SK-N-MC (cell line): ENCODE data around the gene AHDC1.

ENCODE experiments used
- EZH2 ChIP-seq: fragments of 200-600 bp; sonication (generic); IDR thresholded peaks from one replicate; pipeline ENCODE4 v1.6.1; 2017; ENCODE audit warnings: antibody characterized with exemption
- FOXP2 ChIP-seq: optimal IDR thresholded peaks from 2 replicates; pipeline ENCODE3; 2011; ENCODE audit warnings: mild to moderate bottlenecking, moderate library complexity; ENCODE audit not compliant: insufficient read depth; ENCODE audit errors: extremely low read length, control extremely low read depth
- POLR2AphosphoS5 ChIP-seq: IDR thresholded peaks from 2 replicates; pipeline ENCODE4 v1.6.1; 2012; ENCODE audit warnings: mild to moderate bottlenecking, low read depth, low read length, borderline replicate concordance

- TF ChIP-seq POLR2AphosphoS5 (peak; percentile 19; the same call in 1 of the 2 replicates), EZH2 (no peak), FOXP2 (no peak)
Observed at GRCh38 chr1:27568300-27569087, 35.5 kb downstream of the AHDC1 start.
